ENCODE data around the gene DGKI.

Gene DGKI

DNA sequence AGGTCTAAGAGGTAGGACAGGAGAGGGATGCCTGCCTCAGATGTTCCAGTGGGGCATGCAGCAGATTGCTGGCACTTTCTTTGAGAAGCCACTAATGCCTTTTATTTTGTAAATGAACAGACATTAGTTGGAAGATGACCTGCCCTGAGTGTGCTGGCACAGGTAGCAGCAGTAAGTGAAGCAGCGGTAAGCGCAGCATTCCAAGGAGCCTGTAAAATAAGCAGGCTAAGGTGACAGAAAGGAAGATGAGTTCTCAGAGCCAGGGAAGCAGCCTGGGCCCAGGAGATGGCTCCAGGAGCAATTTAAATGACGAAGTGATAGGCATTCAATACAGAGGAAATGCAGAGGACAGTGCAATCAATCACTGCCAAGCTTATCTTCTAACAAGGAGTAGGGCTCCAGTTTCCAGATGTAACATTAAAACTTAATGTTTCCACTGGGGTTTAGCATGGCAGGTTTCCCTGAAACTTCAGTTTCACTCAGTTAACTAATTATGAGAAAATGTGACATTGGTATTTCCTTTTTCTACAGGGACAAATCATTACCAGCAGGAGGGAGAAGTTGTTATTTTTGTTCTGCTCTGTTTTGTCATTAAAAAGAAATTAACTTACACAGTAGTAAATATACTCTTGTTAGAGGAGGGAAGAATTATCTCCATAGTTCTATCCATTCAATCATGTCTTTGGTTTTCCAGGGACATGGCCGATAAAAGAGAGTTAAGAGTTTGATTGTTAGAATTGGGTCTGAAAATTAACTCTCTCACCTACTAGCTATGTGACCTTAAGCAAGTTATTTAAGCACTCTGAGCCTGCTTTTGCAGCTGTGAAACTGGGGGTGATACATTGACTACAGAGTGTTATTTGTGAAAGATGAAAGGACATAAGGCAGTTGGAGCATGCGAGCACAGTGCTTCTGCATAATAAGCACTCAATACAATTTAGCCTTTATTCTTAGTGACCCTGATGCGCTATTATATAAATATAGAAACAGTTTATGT lies 406.6 kb downstream of the DGKI start:
- no peak for DNase-seq (ENCODE audit: low read depth in 2 of 3, low spot score in 2 of 3)

DNA sequence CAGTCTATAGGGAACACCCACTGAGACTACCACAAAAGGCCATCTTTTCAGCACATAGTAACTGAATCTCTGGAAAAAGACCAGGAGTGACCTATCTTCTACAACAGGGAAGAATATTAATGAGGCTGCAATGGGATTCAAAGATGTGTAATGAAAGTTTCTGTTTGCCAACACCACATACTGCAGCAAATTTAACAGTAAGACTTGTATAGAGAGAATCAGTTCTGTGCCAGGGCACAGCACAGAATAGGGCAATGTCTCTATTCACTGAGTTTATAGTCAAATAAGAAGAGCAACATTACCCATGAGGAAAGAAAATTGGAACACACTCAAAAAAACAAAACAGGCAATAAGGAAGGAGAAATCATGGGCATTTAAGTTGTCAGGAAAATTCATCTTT lies 411.8 kb downstream of the DGKI start:
- no peak for DNase-seq (ENCODE audit: low read depth in 2 of 3, low spot score in 2 of 3)

GRCh38 chr7:137434530-137434929 lies 412.2 kb downstream of the DGKI start:
- no peak for DNase-seq (ENCODE audit: low read depth in 2 of 3, low spot score in 2 of 3)

GRCh38 chr7:137423321-137423720 lies 423.5 kb downstream of the DGKI start:
- DNase-seq (ENCODE audit: low read depth in 2 of 3, low spot score in 2 of 3) = no peak

- DNase-seq (ENCODE audit: low read depth in 2 of 3, low spot score in 2 of 3) = no peak
Observed at GRCh38 chr7:137421366-137421765, 425.4 kb downstream of the DGKI start.

GRCh38 chr7:137418841-137419240 lies 427.9 kb downstream of the DGKI start:
- no peak for DNase-seq (ENCODE audit: low read depth in 2 of 3, low spot score in 2 of 3)

DNA sequence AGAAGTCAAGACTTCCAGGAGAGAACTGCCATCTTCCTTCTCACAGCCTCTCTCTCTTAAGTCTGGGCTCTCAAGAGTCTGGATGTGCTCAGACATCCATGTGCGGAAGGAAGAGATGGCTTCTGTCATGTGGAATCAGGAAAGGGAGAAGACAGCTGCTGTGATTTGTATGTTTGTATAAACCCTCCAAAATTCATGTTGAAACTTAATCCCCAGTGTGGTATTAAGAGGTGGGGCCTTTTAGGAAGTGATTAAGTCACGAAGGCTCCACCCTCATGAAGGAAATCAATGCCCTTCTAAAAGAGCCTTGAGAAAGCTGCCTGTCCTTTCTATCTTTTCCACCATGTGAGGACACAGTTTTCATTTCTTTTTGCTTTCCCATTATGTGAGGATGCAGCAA lies 429.3 kb downstream of the DGKI start:
- DNase-seq (ENCODE audit: low read depth in 2 of 3, low spot score in 2 of 3) = no peak

DNA sequence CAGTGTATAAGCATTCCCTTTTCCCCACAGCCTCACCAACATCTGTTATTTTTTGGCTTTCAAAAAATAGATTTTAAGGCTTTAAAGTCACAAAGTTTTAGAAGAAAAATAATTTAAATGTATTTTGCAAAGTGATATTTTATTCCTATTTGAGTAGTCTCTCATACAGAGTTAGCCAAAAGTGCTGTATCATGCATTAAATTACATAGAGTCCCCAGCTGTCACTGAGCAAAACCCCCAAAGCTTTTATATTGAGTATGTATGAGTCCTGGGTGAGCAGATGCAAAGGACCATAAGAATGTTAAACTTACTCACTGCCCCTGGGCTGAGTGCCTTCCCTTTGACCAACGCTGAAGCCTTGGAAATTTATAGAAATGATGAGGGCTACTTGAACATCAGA lies 432.9 kb downstream of the DGKI start:
- no peak for DNase-seq (ENCODE audit: low read depth in 2 of 3, low spot score in 2 of 3)

GRCh38 chr7:137411446-137411845 lies 435.3 kb downstream of the DGKI start:
- no peak for DNase-seq (ENCODE audit: low read depth in 2 of 3, low spot score in 2 of 3)

DNA sequence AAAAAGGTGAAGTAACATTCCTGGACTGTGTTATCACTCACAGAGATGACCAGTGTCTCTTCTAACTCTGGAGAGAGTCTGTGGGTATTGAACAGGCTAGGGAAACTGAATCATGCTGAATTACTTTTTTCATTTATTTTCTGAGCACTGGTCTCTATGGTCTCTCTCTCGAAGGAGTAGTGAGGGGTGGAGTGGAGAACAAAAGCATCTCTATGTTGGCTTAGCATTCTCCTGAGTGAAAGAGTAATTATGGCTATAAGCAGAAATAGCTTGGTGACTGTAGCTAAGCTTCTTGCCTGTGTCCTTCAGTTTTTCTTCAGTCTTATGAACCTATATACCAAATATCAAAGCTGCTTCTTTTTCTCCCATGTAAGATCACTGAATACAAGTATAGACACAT lies 438.6 kb downstream of the DGKI start:
- DNase-seq (ENCODE audit: low read depth in 2 of 3, low spot score in 2 of 3) = no peak

GRCh38 chr7:137407078-137407477 lies 439.7 kb downstream of the DGKI start:
- no peak for DNase-seq (ENCODE audit: low read depth in 2 of 3, low spot score in 2 of 3)

DNA sequence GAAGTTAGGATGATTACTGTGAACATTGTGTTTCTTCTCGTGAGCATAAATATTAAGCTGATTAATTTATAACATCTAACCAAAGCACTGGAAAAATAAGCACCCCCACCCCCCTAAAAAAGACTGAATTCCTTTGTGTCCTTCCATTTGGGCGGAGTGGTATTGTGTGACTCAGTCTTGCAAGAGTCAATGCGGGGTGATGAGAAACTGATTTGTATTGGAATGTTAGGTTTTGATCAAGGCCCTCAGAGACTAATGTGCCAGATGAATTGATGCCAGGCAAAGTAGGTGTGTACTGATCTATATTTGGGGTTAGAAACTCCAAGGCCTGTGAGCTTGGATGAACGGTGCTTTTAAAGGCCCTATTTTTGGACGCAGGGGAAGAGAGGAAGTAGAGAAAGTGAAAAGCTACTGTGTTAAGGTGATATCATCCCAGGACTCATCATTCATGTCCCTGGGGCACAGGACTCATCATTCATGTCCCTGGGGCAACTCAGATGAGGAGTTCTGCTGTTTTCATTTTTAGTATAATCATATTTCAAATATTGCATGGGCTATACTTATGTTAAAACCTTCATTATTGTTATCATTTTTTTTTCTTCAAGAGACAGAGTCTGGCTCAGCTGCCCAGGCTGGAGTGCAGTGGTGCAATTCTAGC lies 442.0 kb downstream of the DGKI start:
- no peak for DNase-seq (ENCODE audit: low read depth in 2 of 3, low spot score in 2 of 3)

- DNase-seq (ENCODE audit: low read depth in 2 of 3, low spot score in 2 of 3) = no peak
Observed at GRCh38 chr7:137403353-137403695, 443.4 kb downstream of the DGKI start.

- no peak for DNase-seq (ENCODE audit: low read depth in 2 of 3, low spot score in 2 of 3)
Observed at GRCh38 chr7:137402536-137403352, 444.0 kb downstream of the DGKI start.

DNA sequence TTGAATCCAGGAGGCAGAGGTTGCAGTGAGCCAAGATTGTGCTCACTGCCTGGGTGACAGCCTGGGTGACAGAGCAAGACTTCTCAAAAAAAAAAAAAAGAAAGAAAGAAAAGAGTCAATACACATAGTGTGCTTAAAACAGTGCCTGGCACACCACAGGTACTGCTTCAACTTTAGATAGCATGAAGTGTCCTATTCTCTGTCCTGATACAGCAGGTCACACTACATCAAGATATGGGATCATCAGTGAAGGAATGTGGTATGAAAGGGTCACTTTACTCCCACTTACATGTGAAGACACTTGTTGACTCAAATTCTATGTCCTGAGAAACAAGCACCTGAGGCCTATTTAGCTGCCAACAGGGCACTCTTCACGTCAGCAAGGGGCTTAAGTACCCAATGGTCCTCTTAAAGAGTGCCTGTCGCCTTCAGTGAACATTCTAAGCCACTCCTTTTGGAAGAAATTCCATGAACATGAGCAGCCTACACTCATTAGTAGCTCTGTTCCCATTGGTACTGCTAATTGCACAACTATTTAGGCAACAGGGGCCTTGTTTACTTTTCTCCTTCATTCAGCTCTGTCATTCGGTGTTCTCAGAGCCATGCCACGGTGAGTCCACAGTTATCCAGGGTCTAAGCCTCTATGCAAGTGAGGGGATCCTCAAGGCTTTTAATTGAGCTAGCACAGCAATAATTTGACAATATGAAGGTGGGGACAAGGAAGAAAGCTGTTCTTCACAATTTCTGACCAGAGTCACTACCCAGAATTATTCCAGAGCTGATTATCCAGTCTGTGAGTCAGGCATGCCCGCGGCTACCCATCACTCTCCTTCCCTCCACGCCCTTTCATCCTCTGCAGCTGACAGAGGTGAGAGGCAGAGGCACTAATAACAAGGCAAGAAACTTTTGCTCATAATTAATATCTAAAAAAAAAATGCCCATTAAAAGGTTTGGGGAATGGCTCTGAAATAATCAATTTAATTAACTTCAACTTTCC lies 446.6 kb downstream of the DGKI start:
- DNase-seq (ENCODE audit: low read depth in 2 of 3, low spot score in 2 of 3) = no peak

- no peak for DNase-seq (ENCODE audit: low read depth in 2 of 3, low spot score in 2 of 3)
Observed at GRCh38 chr7:137396051-137396450, 450.7 kb downstream of the DGKI start.

GRCh38 chr7:137395420-137395819 lies 451.4 kb downstream of the DGKI start:
- DNase-seq (ENCODE audit: low read depth in 2 of 3, low spot score in 2 of 3) = no peak

DNA sequence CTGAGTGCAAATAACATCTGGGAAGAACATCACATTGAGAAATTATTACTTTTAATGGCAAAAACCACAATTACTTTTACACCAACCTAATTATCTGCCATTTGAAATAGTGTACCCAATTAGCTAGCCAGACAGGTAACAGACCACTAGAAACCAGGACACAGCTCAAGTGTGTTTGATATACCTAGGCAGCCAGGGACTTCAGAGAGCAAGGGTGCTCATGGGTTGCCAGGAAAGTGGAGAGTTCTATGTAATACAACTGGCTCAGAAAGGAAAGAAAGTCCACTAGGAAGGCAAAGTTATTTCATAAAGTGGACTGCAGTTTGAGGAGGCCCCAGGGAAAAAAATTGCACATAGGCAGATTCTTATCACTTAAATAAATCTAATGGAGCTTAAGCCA lies 453.2 kb downstream of the DGKI start:
- DNase-seq (ENCODE audit: low read depth in 2 of 3, low spot score in 2 of 3) = no peak

DNA sequence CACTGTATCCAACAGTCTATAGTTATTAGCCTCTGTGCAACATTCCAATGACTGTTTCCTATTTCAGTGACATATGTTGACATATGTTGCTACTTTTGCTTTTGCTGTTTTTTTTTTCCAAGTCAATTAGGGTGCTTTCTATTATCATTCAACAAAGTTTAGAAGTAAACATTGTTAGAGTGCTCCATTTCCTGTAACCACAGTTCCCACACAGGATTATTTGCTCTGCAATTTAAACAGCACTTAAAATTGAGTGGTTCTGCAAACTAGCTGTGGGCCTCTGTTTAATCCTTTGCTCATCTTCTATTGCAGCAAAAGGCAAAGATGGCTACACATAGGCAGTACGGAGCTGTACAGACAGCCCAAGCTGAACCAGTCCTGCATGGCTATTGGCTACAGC lies 456.7 kb downstream of the DGKI start:
- DNase-seq (ENCODE audit: low read depth in 2 of 3, low spot score in 2 of 3) = no peak

DNA sequence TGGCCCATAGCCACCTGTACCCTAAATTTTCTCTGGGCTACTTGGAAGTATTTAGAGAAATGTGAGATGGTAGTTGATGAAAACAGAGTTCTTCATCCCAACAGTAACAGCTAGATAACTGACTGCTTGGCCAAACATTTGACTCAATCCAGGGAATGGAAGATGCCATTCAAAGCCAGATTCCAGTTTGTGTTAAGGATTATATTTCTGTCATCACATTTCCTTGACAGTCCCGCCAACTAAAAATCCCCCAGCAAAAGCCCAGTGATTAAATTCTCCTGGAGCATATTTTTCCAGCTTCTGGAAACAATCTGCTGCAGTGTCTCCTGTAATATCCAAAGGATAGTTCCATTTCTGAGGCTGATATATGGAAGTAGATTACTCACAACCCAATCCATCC lies 457.9 kb downstream of the DGKI start:
- DNase-seq (ENCODE audit: low read depth in 2 of 3, low spot score in 2 of 3) = no peak

- no peak for DNase-seq (ENCODE audit: low read depth in 2 of 3, low spot score in 2 of 3)
Observed at GRCh38 chr7:137386966-137387365, 459.8 kb downstream of the DGKI start.
